ENCODE measurements around the gene SCCPDH.
A peak's percentile ranks its signal among the peaks of the same experiment; 100 is the strongest.

SCCPDH gene

GRCh38 chr1:246699095-246699735, 25.0 kb upstream of the SCCPDH start:
- Histone ChIP-seq H2AFZ (ENCODE audit: low read length) (peak overlapping the region; percentile 41; the same call in 1 of the 2 replicates), H3K36me3 (ENCODE audit: insufficient read depth, low read length) (no peaks in the 10 kb centered on the region), H4K20me1 (ENCODE audit: insufficient read depth, low read length) (no peaks in the 10 kb centered on the region), H3K9me2 (ENCODE audit: low read depth, low read length) (no peaks in the 10 kb centered on the region), H3K4me2 (ENCODE audit: low read length) (peak overlapping the region; percentile 54), H3K27ac (ENCODE audit: low read depth, low read length, poor library complexity, severe bottlenecking) (peak overlapping the region; percentile 92), H3K4me1 (ENCODE audit: insufficient read depth, low read length, severe bottlenecking) (peaks cover 48% of the 10 kb centered on the region), H3K9ac (ENCODE audit: low read length) (peak overlapping the region; percentile 55), H3K9me3 (ENCODE audit: low read length) (no peaks in the 10 kb centered on the region), H3K27me3 (ENCODE audit: insufficient read depth, low read length) (no peaks in the 10 kb centered on the region), H3K79me2 (ENCODE audit: insufficient read depth, low read length) (no peaks in the 10 kb centered on the region), H3K4me3 (ENCODE audit: low read depth, low read length, poor library complexity, severe bottlenecking) (peak overlapping the region; percentile 32), H3F3A (ENCODE audit: insufficient read depth, low read length) (no peaks in the 10 kb centered on the region)
- peak; percentile 81 for TF ChIP-seq CTCF (IDR thresholded peaks at IDR 0.05; ENCODE audit: low read length)
- TF ChIP-seq EZH2 (IDR thresholded peaks at IDR 0.05; ENCODE audit: borderline replicate concordance, low read length), result no peak

- Histone ChIP-seq H3K27me3 (ENCODE audit: insufficient read depth, low read length) (no peaks in the 10 kb centered on the region), H4K20me1 (ENCODE audit: insufficient read depth, low read length) (no peaks in the 10 kb centered on the region), H3K4me1 (ENCODE audit: insufficient read depth, low read length, severe bottlenecking) (peaks cover 14% of the 10 kb centered on the region), H3K9me2 (ENCODE audit: low read depth, low read length) (no peaks in the 10 kb centered on the region), H3K4me3 (ENCODE audit: low read depth, low read length, poor library complexity, severe bottlenecking) (no peak overlapping the region), H3K9ac (ENCODE audit: low read length) (no peak overlapping the region), H3F3A (ENCODE audit: insufficient read depth, low read length) (no peaks in the 10 kb centered on the region), H3K4me2 (ENCODE audit: low read length) (no peak overlapping the region), H3K79me2 (ENCODE audit: insufficient read depth, low read length) (no peaks in the 10 kb centered on the region), H2AFZ (ENCODE audit: low read length) (no peak overlapping the region), H3K9me3 (ENCODE audit: low read length) (no peaks in the 10 kb centered on the region), H3K36me3 (ENCODE audit: insufficient read depth, low read length) (no peaks in the 10 kb centered on the region), H3K27ac (ENCODE audit: low read depth, low read length, poor library complexity, severe bottlenecking) (no peak overlapping the region)
- TF ChIP-seq EZH2 (IDR thresholded peaks at IDR 0.05; ENCODE audit: borderline replicate concordance, low read length), result no peak
- TF ChIP-seq CTCF (IDR thresholded peaks at IDR 0.05; ENCODE audit: low read length), result no peak
Measured at GRCh38 chr1:246703581-246703980, 20.6 kb upstream of the SCCPDH start.

GRCh38 chr1:246705368-246705767, 18.8 kb upstream of the SCCPDH start:
- H3K9me3 ChIP-seq (ENCODE audit: low read length), result no peaks in the 10 kb centered on the region
- no peaks in the 10 kb centered on the region for H4K20me1 ChIP-seq (ENCODE audit: insufficient read depth, low read length)
- no peaks in the 10 kb centered on the region for H3K4me1 ChIP-seq (ENCODE audit: insufficient read depth, low read length, severe bottlenecking)
- no peak overlapping the region for H3K9ac ChIP-seq (ENCODE audit: low read length)
- no peaks in the 10 kb centered on the region for H3F3A ChIP-seq (ENCODE audit: insufficient read depth, low read length)
- no peak overlapping the region for H3K4me3 ChIP-seq (ENCODE audit: low read depth, low read length, poor library complexity, severe bottlenecking)
- H3K9me2 ChIP-seq (ENCODE audit: low read depth, low read length), result no peaks in the 10 kb centered on the region
- H2AFZ ChIP-seq (ENCODE audit: low read length), result no peak overlapping the region
- no peaks in the 10 kb centered on the region for H3K36me3 ChIP-seq (ENCODE audit: insufficient read depth, low read length)
- no peak overlapping the region for H3K27ac ChIP-seq (ENCODE audit: low read depth, low read length, poor library complexity, severe bottlenecking)
- H3K27me3 ChIP-seq (ENCODE audit: insufficient read depth, low read length), result no peaks in the 10 kb centered on the region
- no peak for TF ChIP-seq EZH2 (IDR thresholded peaks at IDR 0.05; ENCODE audit: borderline replicate concordance, low read length)
- TF ChIP-seq CTCF (IDR thresholded peaks at IDR 0.05; ENCODE audit: low read length), result no peak
- H3K79me2 ChIP-seq (ENCODE audit: insufficient read depth, low read length), result no peaks in the 10 kb centered on the region
- no peak overlapping the region for H3K4me2 ChIP-seq (ENCODE audit: low read length)
